ENCODE results near the gene PSMG4. TPM values are rescaled to one million over a fixed set of nuclear protein-coding genes. Genes with fewer than 3 reads are reported as not detected.

The PSMG4 gene
- total and polyA plus RNA-seq, 2 donors from 2014 or later, result 24.9 to 36.8 TPM

- Histone ChIP-seq H3K27ac (ENCODE audit: low read depth in 2 of 2, low read length in 2 of 2) (no peak overlapping the region), H3K9ac (ENCODE audit: low read length in 3 of 3) (no peak overlapping the region), H3K4me1 (ENCODE audit: control insufficient read depth in 2 of 3, insufficient read depth in 2 of 3, low read depth in 1 of 3, low read length in 3 of 3) (peaks cover 0 to 2% (median 0%) of the 10 kb centered on the region in 3 donors), H3K4me3 (ENCODE audit: low read length in 3 of 3) (no peak overlapping the region), H3K9me3 (ENCODE audit: control insufficient read depth in 2 of 3, insufficient read depth in 1 of 3, low read length in 3 of 3) (no peaks in the 10 kb centered on the region), H3K27me3 (ENCODE audit: control insufficient read depth, insufficient read depth, low read length) (no peaks in the 10 kb centered on the region), H3K36me3 (ENCODE audit: control insufficient read depth in 2 of 3, insufficient read depth in 3 of 3, low read length in 3 of 3) (peaks cover 0 to 17% (median 4%) of the 10 kb centered on the region in 3 donors)
- DNase-seq (peak in 3 of 5 donors; percentile 52 to 68 (median 62)), FAIRE-seq (no peak)
- no peak for TF ChIP-seq CTCF (IDR thresholded peaks at IDR 0.05; ENCODE audit: borderline replicate concordance, extremely low read depth, insufficient read depth)
- intact Hi-C loops (cut with DNase I), result no loop called here
Observed at GRCh38 chr6:3269281-3269975, 10.7 kb downstream of the PSMG4 start.

DNA sequence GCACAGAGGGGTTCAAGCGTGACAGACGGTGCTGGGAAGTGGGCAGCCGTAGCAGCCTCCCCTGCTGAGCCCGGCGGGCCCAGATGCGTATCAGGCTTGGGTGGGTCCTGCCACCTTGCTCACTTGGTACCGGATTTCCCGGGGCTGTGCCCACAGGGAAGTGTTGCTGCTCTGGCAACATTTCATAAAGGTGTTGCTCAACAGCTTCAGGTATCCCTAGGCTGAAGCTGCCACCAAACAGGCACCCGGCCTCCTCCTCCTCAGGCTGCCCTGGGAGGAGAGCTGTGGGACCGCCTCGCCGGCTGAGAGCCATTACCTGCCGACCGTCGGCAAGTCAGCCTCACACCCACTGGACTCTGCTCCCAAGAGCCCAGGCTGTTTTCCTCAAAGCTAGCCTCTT, 11.5 kb downstream of the PSMG4 start:
- Histone ChIP-seq H3K9me3 (ENCODE audit: control insufficient read depth in 2 of 3, insufficient read depth in 1 of 3, low read length in 3 of 3) (no peaks in the 10 kb centered on the region), H3K4me1 (ENCODE audit: control insufficient read depth in 2 of 3, insufficient read depth in 2 of 3, low read depth in 1 of 3, low read length in 3 of 3) (peaks cover 0 to 2% (median 0%) of the 10 kb centered on the region in 3 donors), H3K27me3 (ENCODE audit: control insufficient read depth, insufficient read depth, low read length) (no peaks in the 10 kb centered on the region), H3K36me3 (ENCODE audit: control insufficient read depth in 2 of 3, insufficient read depth in 3 of 3, low read length in 3 of 3) (peaks cover 0 to 16% (median 4%) of the 10 kb centered on the region in 3 donors), H3K9ac (ENCODE audit: low read length in 3 of 3) (no peak overlapping the region), H3K4me3 (ENCODE audit: low read length in 3 of 3) (no peak overlapping the region), H3K27ac (ENCODE audit: low read depth in 2 of 2, low read length in 2 of 2) (peak overlapping the region in 1 of 2 donors; percentile 8)
- DNase-seq, result no peak
- no peak for FAIRE-seq
- TF ChIP-seq CTCF (IDR thresholded peaks at IDR 0.05; ENCODE audit: borderline replicate concordance, extremely low read depth, insufficient read depth), result no peak
- intact Hi-C loops (cut with DNase I), result no loop called here

DNA sequence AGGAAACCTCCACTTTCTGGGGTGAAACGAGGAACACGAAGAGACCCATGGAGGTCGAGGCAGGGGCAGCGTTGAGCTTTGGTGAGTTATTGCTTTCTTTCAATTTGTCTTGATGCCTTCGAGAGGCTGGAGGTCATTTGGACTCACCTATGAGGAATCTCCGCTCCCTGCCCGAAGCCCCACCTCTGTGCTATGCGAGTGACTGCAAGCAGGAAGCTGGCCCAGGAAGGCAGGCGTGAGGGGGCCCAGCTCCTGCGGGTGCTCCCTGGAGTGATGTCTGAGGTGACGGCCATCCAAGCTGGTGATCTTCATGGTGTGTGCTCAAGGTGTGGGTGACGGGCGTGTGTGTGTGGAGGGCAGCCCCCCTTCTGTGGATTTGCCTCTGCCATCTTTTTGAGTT, 13.0 kb downstream of the PSMG4 start:
- Histone ChIP-seq H3K36me3 (ENCODE audit: control insufficient read depth in 2 of 3, insufficient read depth in 3 of 3, low read length in 3 of 3) (peaks cover 0 to 21% (median 4%) of the 10 kb centered on the region in 3 donors), H3K4me3 (ENCODE audit: low read length in 3 of 3) (no peak overlapping the region), H3K27ac (ENCODE audit: low read depth in 2 of 2, low read length in 2 of 2) (no peak overlapping the region), H3K27me3 (ENCODE audit: control insufficient read depth, insufficient read depth, low read length) (no peaks in the 10 kb centered on the region), H3K9me3 (ENCODE audit: control insufficient read depth in 2 of 3, insufficient read depth in 1 of 3, low read length in 3 of 3) (no peaks in the 10 kb centered on the region), H3K4me1 (ENCODE audit: control insufficient read depth in 2 of 3, insufficient read depth in 2 of 3, low read depth in 1 of 3, low read length in 3 of 3) (peaks cover 0 to 2% (median 0%) of the 10 kb centered on the region in 3 donors), H3K9ac (ENCODE audit: low read length in 3 of 3) (no peak overlapping the region)
- intact Hi-C loops (cut with DNase I), result no loop called here
- FAIRE-seq, result no peak
- DNase-seq, result no peak
- no peak for TF ChIP-seq CTCF (IDR thresholded peaks at IDR 0.05; ENCODE audit: borderline replicate concordance, extremely low read depth, insufficient read depth)

Data from kidney (tissue), 14 donors.